Glomerular visceral epithelial cell (primary cell): ENCODE measurements around the gene CROCC2.
A peak's percentile ranks its signal among the peaks of the same experiment; 100 is the strongest.
"Not testable (repeated sequence)": the region's sequence is repeated elsewhere in the genome, so short reads cannot be mapped to it uniquely, and the experiment has no call there.

Experiments used
- DNase-seq: peaks from one replicate; pipeline ENCODE4 v3.0.0-alpha.2; 2016; ENCODE audit errors: extremely low spot score

CROCC2 gene

GRCh38 chr2:240966906-240967680 lies 61.0 kb downstream of the CROCC2 start:
- no peak for DNase-seq

- no peak for DNase-seq
Observed at GRCh38 chr2:240967681-240968621, 61.8 kb downstream of the CROCC2 start.

GRCh38 chr2:240968731-240969624 lies 62.8 kb downstream of the CROCC2 start:
- no peak for DNase-seq

GRCh38 chr2:240970104-240970503 lies 64.0 kb downstream of the CROCC2 start:
- DNase-seq, result no peak

GRCh38 chr2:240970816-240971215 lies 64.7 kb downstream of the CROCC2 start:
- DNase-seq, result no peak

- DNase-seq, result no peak
Observed at GRCh38 chr2:240972201-240972600, 66.1 kb downstream of the CROCC2 start.

GRCh38 chr2:240972636-240973521 lies 66.7 kb downstream of the CROCC2 start:
- no peak for DNase-seq

GRCh38 chr2:240974771-240975572 lies 68.8 kb downstream of the CROCC2 start:
- DNase-seq, result no peak

GRCh38 chr2:240975903-240976302 lies 69.8 kb downstream of the CROCC2 start:
- DNase-seq, result not testable (repeated sequence)

GRCh38 chr2:240981280-240981679 lies 75.1 kb downstream of the CROCC2 start:
- DNase-seq, result no peak

GRCh38 chr2:240981871-240982800 lies 76.0 kb downstream of the CROCC2 start:
- no peak for DNase-seq

GRCh38 chr2:240982821-240983281 lies 76.7 kb downstream of the CROCC2 start:
- DNase-seq, result no peak

GRCh38 chr2:240983361-240983995 lies 77.3 kb downstream of the CROCC2 start:
- DNase-seq, result peak; percentile 17

- DNase-seq, result no peak
Observed at GRCh38 chr2:240983996-240984498, 77.9 kb downstream of the CROCC2 start.

GRCh38 chr2:240985881-240986786 lies 80.0 kb downstream of the CROCC2 start:
- no peak for DNase-seq

GRCh38 chr2:240986787-240987411 lies 80.8 kb downstream of the CROCC2 start:
- DNase-seq, result no peak
